Activated CD4-positive, alpha-beta T cell treated with anti-CD3 and anti-CD28 coated beads, Interleukin-10, Interleukin-2, amounts not matched to agents 100 ng/mL and 50 ng/mL, durations not matched to agents 16 hours and 8 hours (primary cell): ENCODE measurements around the gene NOC2L.
"Not testable (repeated sequence)": the region's sequence is repeated elsewhere in the genome, so short reads cannot be mapped to it uniquely, and the experiment has no call there.

Experiments
- DNase-seq: peaks from one replicate; pipeline ENCODE4 v3.0.0-alpha.2; 2020

NOC2L gene

GRCh38 chr1:958823-959730, at the start of gene NOC2L:
NOC2L (minus strand) TSS chr1:959256; CDS start chr1:959240, 16 bp downstream.
- peak; percentile 97 for DNase-seq

GRCh38 chr1:1006305-1007159, 47.5 kb upstream of the NOC2L start:
- no peak for DNase-seq

GRCh38 chr1:1005774-1006304, 46.8 kb upstream of the NOC2L start:
- no peak for DNase-seq

- no peak for DNase-seq
These were observed 46.0 kb upstream of the NOC2L start for GRCh38 chr1:1004780-1005697.

GRCh38 chr1:1004420-1004779, 45.3 kb upstream of the NOC2L start:
- no peak for DNase-seq

GRCh38 chr1:1003618-1004419, 44.8 kb upstream of the NOC2L start:
- DNase-seq = no peak

GRCh38 chr1:1001057-1001783, 42.2 kb upstream of the NOC2L start:
- DNase-seq = no peak

- peak; percentile 60 for DNase-seq
These were observed 41.5 kb upstream of the NOC2L start for GRCh38 chr1:1000357-1001056.

GRCh38 chr1:999725-1000356, 40.8 kb upstream of the NOC2L start, which contains the start of gene HES4:
HES4 (minus strand) TSS chr1:1000097; CDS start chr1:999973, 124 bp downstream.
- DNase-seq = peak; percentile 56

- DNase-seq = no peak
These were observed 40.1 kb upstream of the NOC2L start for GRCh38 chr1:998995-999724.

- DNase-seq = no peak
These were observed 39.6 kb upstream of the NOC2L start for GRCh38 chr1:998745-998994.

GRCh38 chr1:997993-998744, 39.1 kb upstream of the NOC2L start:
- DNase-seq = no peak

GRCh38 chr1:997713-997992, 38.6 kb upstream of the NOC2L start:
- no peak for DNase-seq

- no peak for DNase-seq
These were observed 38.0 kb upstream of the NOC2L start for GRCh38 chr1:996851-997712.

GRCh38 chr1:995665-996633, 36.9 kb upstream of the NOC2L start:
- no peak for DNase-seq

GRCh38 chr1:994546-994945, 35.5 kb upstream of the NOC2L start:
- DNase-seq = not testable (repeated sequence)
